T-helper 1 cell treated with Interleukin-12 subunit alpha and Interleukin-12 subunit beta and Interleukin-4 antibody, amounts not matched to agents 30 μg/mL and 1 μg/mL, for 36 hours (primary cell): ENCODE measurements around the gene ENAH.

Source experiments
- H3K27ac Mint-ChIP-seq: one replicate; pipeline ENCODE4 v1.8.0; 2021; ENCODE audit warnings: mild to moderate bottlenecking, mixed read lengths
- H3K27me3 Mint-ChIP-seq: one replicate; pipeline ENCODE4 v1.8.0; 2021; ENCODE audit warnings: low read depth, mixed read lengths
- H3K36me3 Mint-ChIP-seq: one replicate; pipeline ENCODE4 v1.8.0; 2021; ENCODE audit warnings: low read depth, mixed read lengths
- H3K4me1 Mint-ChIP-seq: one replicate; pipeline ENCODE4 v1.8.0; 2021; ENCODE audit warnings: low read depth, mixed read lengths
- H3K4me3 Mint-ChIP-seq: one replicate; pipeline ENCODE4 v1.8.0; 2021; ENCODE audit warnings: mild to moderate bottlenecking, moderate library complexity, mixed read lengths
- H3K9me3 Mint-ChIP-seq: one replicate; pipeline ENCODE4 v1.8.0; 2021; ENCODE audit warnings: mixed read lengths

Gene ENAH

GRCh38 chr1:225556694-225557093, 96.2 kb downstream of the ENAH start:
- Mint-ChIP-seq H3K9me3 (peaks cover 6% of the 10 kb centered on the region), H3K27ac (no peak overlapping the region), H3K4me1 (no peaks in the 10 kb centered on the region), H3K36me3 (no peaks in the 10 kb centered on the region), H3K4me3 (no peak overlapping the region), H3K27me3 (peaks cover 13% of the 10 kb centered on the region)

- Mint-ChIP-seq H3K27ac (no peak overlapping the region), H3K4me1 (no peaks in the 10 kb centered on the region), H3K4me3 (no peak overlapping the region), H3K9me3 (peaks cover 6% of the 10 kb centered on the region), H3K27me3 (peaks cover 13% of the 10 kb centered on the region), H3K36me3 (no peaks in the 10 kb centered on the region)
Measured at GRCh38 chr1:225555821-225556220, 97.1 kb downstream of the ENAH start.

DNA sequence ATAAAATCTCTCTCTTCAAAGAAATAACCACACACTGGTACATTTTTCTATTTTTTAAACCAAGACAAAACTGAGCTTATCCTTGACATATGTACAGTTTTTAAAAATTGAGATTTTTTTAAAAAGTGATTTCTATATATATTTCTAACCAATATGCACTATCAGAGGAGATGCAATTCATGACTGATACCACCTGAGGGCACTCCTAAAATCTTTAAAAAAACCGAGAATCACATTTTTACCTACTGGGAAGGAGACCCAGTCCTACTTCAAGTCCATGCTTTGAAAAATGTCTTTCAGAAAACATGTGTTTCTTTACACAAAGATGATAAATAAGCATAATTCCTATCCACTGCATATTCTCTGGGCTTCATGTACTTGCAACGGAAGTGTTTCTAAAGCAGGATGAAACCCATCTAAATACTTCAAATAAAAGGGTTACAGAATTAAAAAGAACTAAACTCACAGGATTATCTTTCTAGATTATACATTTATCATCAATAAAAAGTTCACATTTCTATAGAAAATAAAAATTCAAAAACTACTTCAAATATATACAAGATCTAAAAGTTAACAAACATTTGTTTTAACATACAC, 98.6 kb downstream of the ENAH start:
- H3K27ac Mint-ChIP-seq: no peak overlapping the region
- H3K4me3 Mint-ChIP-seq: no peak overlapping the region
- peaks cover 16% of the 10 kb centered on the region for H3K27me3 Mint-ChIP-seq
- peaks cover 6% of the 10 kb centered on the region for H3K9me3 Mint-ChIP-seq
- H3K4me1 Mint-ChIP-seq: no peaks in the 10 kb centered on the region
- H3K36me3 Mint-ChIP-seq: no peaks in the 10 kb centered on the region

DNA sequence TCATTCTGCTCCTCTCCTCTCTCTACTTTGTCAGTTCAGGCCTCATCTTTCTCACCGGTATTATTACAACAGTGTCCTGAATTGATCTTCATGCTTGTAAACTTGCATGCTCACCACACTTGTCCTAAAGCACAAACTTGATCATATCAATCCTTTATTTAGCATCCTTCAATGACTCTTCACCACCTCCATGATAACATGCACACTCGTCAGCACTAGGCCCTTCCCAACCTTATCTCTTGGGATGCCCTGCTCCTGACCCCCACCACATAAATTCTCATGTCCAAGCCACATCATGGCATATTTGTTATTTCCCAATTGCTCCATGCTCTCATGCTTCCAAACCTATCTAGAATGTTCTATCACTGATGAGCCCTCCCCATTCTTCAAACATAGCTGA, 103.1 kb downstream of the ENAH start:
- no peak overlapping the region for H3K4me3 Mint-ChIP-seq
- H3K4me1 Mint-ChIP-seq: peaks cover 4% of the 10 kb centered on the region

GRCh38 chr1:225548140-225548857, 104.6 kb downstream of the ENAH start:
- Mint-ChIP-seq H3K9me3 (no peaks in the 10 kb centered on the region), H3K27ac (no peak overlapping the region), H3K4me3 (no peak overlapping the region), H3K4me1 (peaks cover 4% of the 10 kb centered on the region), H3K27me3 (peaks cover 4% of the 10 kb centered on the region), H3K36me3 (no peaks in the 10 kb centered on the region)

More for the DNA sequence above, 103.1 kb downstream of the ENAH start:
- no peak overlapping the region for H3K27ac Mint-ChIP-seq
- H3K27me3 Mint-ChIP-seq: peaks cover 7% of the 10 kb centered on the region
- H3K9me3 Mint-ChIP-seq: no peaks in the 10 kb centered on the region
- H3K36me3 Mint-ChIP-seq: no peaks in the 10 kb centered on the region

- H3K27ac Mint-ChIP-seq: no peak overlapping the region
- no peaks in the 10 kb centered on the region for H3K36me3 Mint-ChIP-seq
- H3K4me3 Mint-ChIP-seq: no peak overlapping the region
- H3K9me3 Mint-ChIP-seq: no peaks in the 10 kb centered on the region
- peaks cover 3% of the 10 kb centered on the region for H3K27me3 Mint-ChIP-seq
- H3K4me1 Mint-ChIP-seq: peaks cover 4% of the 10 kb centered on the region
Measured at GRCh38 chr1:225545649-225546048, 107.3 kb downstream of the ENAH start.

DNA sequence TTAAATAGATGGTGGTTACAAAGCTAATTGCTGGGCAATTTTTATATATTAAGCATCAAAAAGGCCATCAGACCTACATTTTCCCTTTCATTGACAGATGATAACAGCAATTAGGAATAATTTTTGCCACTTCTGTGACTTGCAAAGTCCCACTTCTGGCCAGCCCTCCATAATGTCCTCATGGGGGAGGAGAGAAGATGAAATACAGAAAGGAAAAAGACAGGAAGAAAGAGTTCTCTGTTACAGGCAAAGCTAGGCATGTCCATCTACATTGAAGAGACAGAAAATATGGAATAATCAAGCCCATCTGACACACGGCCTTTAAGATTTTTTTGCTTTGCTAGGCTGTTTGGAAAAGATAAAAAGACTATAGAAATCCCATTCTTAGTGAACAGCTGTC, 108.0 kb downstream of the ENAH start:
- H3K4me3 Mint-ChIP-seq: no peak overlapping the region
- H3K27ac Mint-ChIP-seq: no peak overlapping the region
- peaks cover 4% of the 10 kb centered on the region for H3K4me1 Mint-ChIP-seq
- no peaks in the 10 kb centered on the region for H3K9me3 Mint-ChIP-seq
- peaks cover 2% of the 10 kb centered on the region for H3K27me3 Mint-ChIP-seq
- H3K36me3 Mint-ChIP-seq: no peaks in the 10 kb centered on the region

DNA sequence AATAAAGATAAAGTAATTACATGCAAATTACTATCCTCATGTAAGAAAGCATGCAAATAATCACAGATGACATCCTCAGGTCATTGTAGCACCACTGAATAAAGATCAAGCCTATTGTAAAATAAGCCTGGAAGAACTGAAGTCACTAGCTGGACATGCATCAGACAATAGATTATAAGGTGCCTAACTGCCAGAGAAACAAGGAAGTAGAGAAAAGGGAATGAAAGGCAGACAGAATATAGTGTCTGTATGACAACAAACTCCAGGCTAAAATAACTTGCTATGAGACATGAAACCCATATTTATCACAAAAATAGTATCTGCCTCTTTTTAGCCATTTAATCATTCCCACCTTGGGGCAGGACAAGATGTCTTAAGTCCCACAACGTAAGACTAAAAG, 108.7 kb downstream of the ENAH start:
- Mint-ChIP-seq H3K4me1 (peaks cover 4% of the 10 kb centered on the region), H3K4me3 (no peak overlapping the region), H3K36me3 (no peaks in the 10 kb centered on the region), H3K27me3 (peaks cover 4% of the 10 kb centered on the region), H3K9me3 (no peaks in the 10 kb centered on the region), H3K27ac (no peak overlapping the region)

DNA sequence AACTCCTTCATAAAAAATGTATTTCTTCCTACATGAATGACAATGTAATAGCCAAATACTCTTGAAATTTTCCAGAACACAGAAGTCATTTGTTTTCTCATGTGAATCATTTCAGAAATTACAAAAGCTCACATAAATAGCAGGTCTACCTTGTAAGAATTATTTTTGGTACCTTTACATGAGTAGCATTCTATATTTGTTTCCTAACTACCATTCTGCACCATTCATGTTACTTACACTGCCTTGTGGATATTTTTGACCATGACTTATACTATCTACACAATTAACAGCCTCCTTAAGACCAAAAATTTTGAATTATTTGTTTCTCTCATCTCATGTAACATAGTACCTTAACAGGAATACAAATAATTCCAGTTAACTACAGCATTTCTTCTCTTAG, 109.6 kb downstream of the ENAH start:
- Mint-ChIP-seq H3K4me3 (no peak overlapping the region), H3K4me1 (peaks cover 4% of the 10 kb centered on the region), H3K27ac (no peak overlapping the region), H3K27me3 (peaks cover 13% of the 10 kb centered on the region), H3K36me3 (no peaks in the 10 kb centered on the region), H3K9me3 (no peaks in the 10 kb centered on the region)

- no peaks in the 10 kb centered on the region for H3K36me3 Mint-ChIP-seq
- H3K9me3 Mint-ChIP-seq: no peaks in the 10 kb centered on the region
- no peak overlapping the region for H3K27ac Mint-ChIP-seq
- peaks cover 26% of the 10 kb centered on the region for H3K27me3 Mint-ChIP-seq
- H3K4me1 Mint-ChIP-seq: no peaks in the 10 kb centered on the region
- H3K4me3 Mint-ChIP-seq: no peak overlapping the region
Measured at GRCh38 chr1:225541383-225541782, 111.5 kb downstream of the ENAH start.

DNA sequence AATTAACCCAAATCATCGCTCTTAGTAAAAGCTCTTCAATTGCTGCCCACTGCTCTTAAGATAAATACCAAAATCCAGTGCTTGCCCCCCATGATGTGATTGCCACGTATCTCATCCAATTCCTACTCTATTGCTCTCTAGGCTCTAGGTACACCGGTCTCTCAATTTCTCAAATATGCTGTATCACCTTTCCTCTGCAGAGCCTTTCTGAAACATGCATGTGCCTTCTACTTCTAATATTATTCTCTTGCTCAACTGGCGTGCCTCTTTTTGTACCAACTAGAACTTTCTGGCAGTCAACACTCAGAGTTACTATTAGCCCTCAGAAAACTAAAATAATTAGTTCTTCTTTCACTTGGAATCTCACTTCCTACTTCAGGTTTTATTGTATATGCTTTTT, 113.3 kb downstream of the ENAH start:
- no peak overlapping the region for H3K27ac Mint-ChIP-seq
- no peaks in the 10 kb centered on the region for H3K36me3 Mint-ChIP-seq
- no peaks in the 10 kb centered on the region for H3K4me1 Mint-ChIP-seq
- peaks cover 38% of the 10 kb centered on the region for H3K27me3 Mint-ChIP-seq
- H3K9me3 Mint-ChIP-seq: no peaks in the 10 kb centered on the region
- no peak overlapping the region for H3K4me3 Mint-ChIP-seq

- no peaks in the 10 kb centered on the region for H3K9me3 Mint-ChIP-seq
- H3K4me3 Mint-ChIP-seq: no peak overlapping the region
- no peaks in the 10 kb centered on the region for H3K4me1 Mint-ChIP-seq
- no peak overlapping the region for H3K27ac Mint-ChIP-seq
- H3K36me3 Mint-ChIP-seq: no peaks in the 10 kb centered on the region
- H3K27me3 Mint-ChIP-seq: peaks cover 41% of the 10 kb centered on the region
Measured at GRCh38 chr1:225539069-225539468, 113.9 kb downstream of the ENAH start.

GRCh38 chr1:225537554-225538251, 115.2 kb downstream of the ENAH start:
- Mint-ChIP-seq H3K9me3 (no peaks in the 10 kb centered on the region), H3K27ac (no peak overlapping the region), H3K4me3 (no peak overlapping the region), H3K36me3 (no peaks in the 10 kb centered on the region), H3K27me3 (peaks cover 51% of the 10 kb centered on the region), H3K4me1 (no peaks in the 10 kb centered on the region)

- peaks cover 58% of the 10 kb centered on the region for H3K27me3 Mint-ChIP-seq
- H3K4me1 Mint-ChIP-seq: no peaks in the 10 kb centered on the region
- no peak overlapping the region for H3K4me3 Mint-ChIP-seq
- no peaks in the 10 kb centered on the region for H3K36me3 Mint-ChIP-seq
- no peak overlapping the region for H3K27ac Mint-ChIP-seq
- H3K9me3 Mint-ChIP-seq: no peaks in the 10 kb centered on the region
Measured at GRCh38 chr1:225535280-225535679, 117.6 kb downstream of the ENAH start.

- H3K4me3 Mint-ChIP-seq: no peak overlapping the region
Measured at GRCh38 chr1:225534772-225535171, 118.2 kb downstream of the ENAH start.

More at GRCh38 chr1:225534772-225535171, 118.2 kb downstream of the ENAH start:
- Mint-ChIP-seq H3K36me3 (no peaks in the 10 kb centered on the region), H3K27me3 (peaks cover 59% of the 10 kb centered on the region), H3K4me1 (no peaks in the 10 kb centered on the region), H3K9me3 (no peaks in the 10 kb centered on the region), H3K27ac (no peak overlapping the region)
